ENCODE results near the gene PIM3. TPM values are rescaled to one million over a fixed set of nuclear protein-coding genes. Genes with fewer than 3 reads are reported as not detected.

PIM3 gene
- total and polyA plus RNA-seq, 2 of the 8 experiments (the other 6 are each of a cell fraction or from before 2014, with no cell fraction given), result 22.6 to 30.0 TPM

- Histone ChIP-seq H2AK5ac (ENCODE audit: low read depth, low read length) (no peak overlapping the region), H3K79me2 (ENCODE audit: control insufficient read depth in 1 of 2, insufficient read depth in 2 of 2, low read length in 2 of 2) (no peaks in the 10 kb centered on the region), H2BK15ac (ENCODE audit: low read length) (no peak overlapping the region), H3K9ac (replicated peaks in 1 of 4; ENCODE audit: extremely low read depth in 1 of 4, low read depth in 3 of 4, low read length in 3 of 4) (no peak overlapping the region), H3K36me3 (ENCODE audit: control insufficient read depth in 2 of 4, insufficient read depth in 4 of 4, low read length in 3 of 4) (no peaks in the 10 kb centered on the region), H3K23ac (ENCODE audit: insufficient read length) (no peak overlapping the region), H2BK20ac (ENCODE audit: low read length) (no peak overlapping the region), H2BK12ac (ENCODE audit: low read depth, low read length) (no peak overlapping the region), H2AFZ (ENCODE audit: low read length) (no peak overlapping the region), H3K4me1 (replicated peaks in 1 of 4; ENCODE audit: control insufficient read depth in 3 of 4, insufficient read depth in 4 of 4, low read length in 3 of 4) (0 out of 7 replicates have a peak, but pooled peaks cover 0 to 1% (median 0%) of the 10 kb centered on the region in 4 experiments), H3K18ac (ENCODE audit: extremely low read depth, low read length) (no peak overlapping the region), H3K79me1 (ENCODE audit: low read depth, low read length) (no peaks in the 10 kb centered on the region), H4K5ac (ENCODE audit: insufficient read length, low read depth, low read length) (no peak overlapping the region), H3K27ac (ENCODE audit: low read depth, low read length) (no peak overlapping the region), H3K27me3 (replicated peaks in 1 of 4; ENCODE audit: control insufficient read depth in 3 of 4, extremely low read depth in 1 of 4, insufficient read depth in 3 of 4, low read length in 3 of 4) (peaks cover 0 to 6% (median 0%) of the 10 kb centered on the region in 4 experiments; a peak in 1 of 7 replicates), H4K91ac (replicated peaks; ENCODE audit: insufficient read length, low read length) (no peak overlapping the region), H4K8ac (ENCODE audit: extremely low read depth, insufficient read depth, low read length) (no peak overlapping the region), H3K4me2 (ENCODE audit: insufficient read depth in 1 of 2, low read depth in 2 of 2, low read length in 2 of 2) (no peak overlapping the region), H3K56ac (replicated peaks; ENCODE audit: insufficient read length, low read depth, low read length) (no peak overlapping the region), H3K9me3 (ENCODE audit: insufficient read depth in 2 of 2, low read depth in 1 of 2, low read length in 1 of 2) (peaks cover 0 to 21% of the 10 kb centered on the region in 2 experiments; a peak in 2 of 4 replicates), H2BK5ac (ENCODE audit: low read depth, low read length) (no peak overlapping the region), H3K23me2 (ENCODE audit: low read depth, low read length) (no peaks in the 10 kb centered on the region; the same call in 1 of the 2 replicates), H4K20me1 (replicated peaks in 1 of 2; ENCODE audit: control insufficient read depth in 1 of 2, insufficient read depth in 2 of 2, low read length in 2 of 2) (no peaks in the 10 kb centered on the region), H3K14ac (ENCODE audit: insufficient read length) (no peak overlapping the region), H3K4ac (replicated peaks; ENCODE audit: insufficient read length, low read depth, low read length) (no peak overlapping the region), H3K4me3 (ENCODE audit: extremely low read depth in 1 of 4, insufficient read depth in 2 of 4, low read depth in 3 of 4, low read length in 4 of 4) (no peak overlapping the region), H2BK120ac (replicated peaks; ENCODE audit: low read depth, low read length) (no peak overlapping the region)
- FAIRE-seq (no peak), DNase-seq (ENCODE audit: low read depth in 1 of 2, low spot score in 2 of 2) (no peak)
- POLR2A ChIA-PET (ENCODE audit: partially characterized antibody), result no interaction called here
- 79% methylated on average over 6 of the region's 6 CpGs; no CpG with 5 or more reads in 1 of the 2 experiments for whole genome bisulfite sequencing, 2 experiments (ENCODE audit: extremely low coverage in 1 of 2, insufficient coverage in 1 of 2, insufficient read length in 1 of 2, insufficient replicate concordance in 2 of 2, low coverage in 1 of 2, low lambda C conversion rate in 2 of 2, missing lambda C conversion rate in 1 of 2)
- CTCF ChIA-PET (ENCODE audit: partially characterized antibody), result interaction anchor here (0.7 to 1.3 kb wide), 2 partner anchors 11 to 487 kb away, joined by 3 to 4 read pairs; no protein-coding TSS in a partner anchor
- TF ChIP-seq RBBP5 (IDR thresholded peaks at IDR 0.05; ENCODE audit: borderline replicate concordance, low read depth, low read length) (no peak), YY1 (IDR thresholded peaks at IDR 0.05; ENCODE audit: low read depth, low read length) (no peak), EP300 (IDR thresholded peaks at IDR 0.05; ENCODE audit: borderline replicate concordance in 1 of 2, low read depth in 2 of 2, low read length in 2 of 2) (no peak), TAF7 (optimal IDR thresholded peaks at IDR 0.05; ENCODE audit: borderline replicate concordance, low read depth, low read length) (no peak), POLR2A (IDR thresholded peaks at IDR 0.05; ENCODE audit: control extremely low read depth in 1 of 2, low read depth in 2 of 2, low read length in 2 of 2) (no peak), GTF2F1 (IDR thresholded peaks at IDR 0.05; ENCODE audit: borderline replicate concordance, low read depth, low read length) (no peak), TBP (IDR thresholded peaks at IDR 0.05; ENCODE audit: low read depth, low read length) (no peak)
Observed at GRCh38 chr22:49991167-49991566, 30.6 kb downstream of the PIM3 start.

Measured in H1 (cell line).